Cardiac septum (tissue), 1 donor: ENCODE results near the gene AK1. TPM values are rescaled to one million over a fixed set of nuclear protein-coding genes. Genes with fewer than 3 reads are reported as not detected.
A peak's percentile ranks its signal among the peaks of the same experiment; 100 is the strongest.

Experiments used
- DNase-seq: peaks from one replicate; pipeline ENCODE4 v3.0.0-alpha.2; 2020; ENCODE audit warnings: low spot score
- intact Hi-C: fragments of 100-400 bp; cut with DNase I; formaldehyde crosslinking; loops from one replicate; pipeline ENCODE4 v1.14.0; 2022
- total RNA-seq: library from RNA; stranded (reverse); fragmentation: NEBNext Ultra II Directional; extraction: Animal tissue kit (Norgen Biotek cat#: 25700); gene quantifications from one replicate; pipeline ENCODE4 v1.2.1, GENCODE V29; 2021
- donor health status: DM: no; HTN: no; CAD: no.

The AK1 gene
- total RNA-seq, 1 donor from 2014 or later, result 484 TPM

DNA sequence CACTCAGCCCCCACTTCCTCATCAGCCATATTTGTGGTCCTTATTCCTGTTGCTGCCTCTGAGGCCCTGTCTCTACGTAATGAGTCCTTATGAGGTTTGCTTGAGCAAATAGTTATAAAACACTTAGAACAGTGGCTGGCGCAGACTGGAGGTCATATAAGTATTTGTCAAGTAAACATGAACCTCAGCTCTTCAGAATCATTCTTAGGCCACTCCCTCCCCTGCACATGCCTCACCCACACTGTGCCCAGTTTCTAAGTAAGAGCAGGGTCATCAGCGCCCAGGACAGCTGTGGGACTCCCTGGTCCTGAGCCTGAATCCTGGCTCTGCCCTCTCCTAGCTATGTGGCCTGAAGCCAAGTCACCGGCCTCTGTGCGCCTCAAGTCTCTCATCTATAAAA lies 35.4 kb upstream of the AK1 start:
- DNase-seq, result no peak
- intact Hi-C loops, result no loop called here

DNA sequence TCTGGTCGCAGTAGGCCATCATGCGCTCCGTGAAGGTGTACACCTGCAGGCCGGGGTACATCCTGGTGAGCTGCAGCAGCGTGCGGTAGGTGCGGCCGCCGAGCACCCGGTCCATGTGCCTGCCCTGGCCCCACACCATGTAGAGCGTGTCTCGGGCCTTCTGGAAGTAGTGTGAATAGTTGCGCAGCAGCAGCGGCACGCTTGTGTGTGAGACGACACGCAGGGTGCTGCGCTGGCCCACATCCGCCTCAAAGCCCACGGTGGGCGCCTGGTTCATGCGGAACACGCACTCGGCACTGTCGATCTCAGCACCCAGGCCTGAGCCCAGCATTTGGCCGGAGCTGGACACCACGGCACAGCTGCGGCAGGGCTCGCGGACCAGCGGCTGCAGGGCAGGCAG lies 34.8 kb upstream of the AK1 start:
- no peak for DNase-seq
- intact Hi-C loops, result no loop called here

DNA sequence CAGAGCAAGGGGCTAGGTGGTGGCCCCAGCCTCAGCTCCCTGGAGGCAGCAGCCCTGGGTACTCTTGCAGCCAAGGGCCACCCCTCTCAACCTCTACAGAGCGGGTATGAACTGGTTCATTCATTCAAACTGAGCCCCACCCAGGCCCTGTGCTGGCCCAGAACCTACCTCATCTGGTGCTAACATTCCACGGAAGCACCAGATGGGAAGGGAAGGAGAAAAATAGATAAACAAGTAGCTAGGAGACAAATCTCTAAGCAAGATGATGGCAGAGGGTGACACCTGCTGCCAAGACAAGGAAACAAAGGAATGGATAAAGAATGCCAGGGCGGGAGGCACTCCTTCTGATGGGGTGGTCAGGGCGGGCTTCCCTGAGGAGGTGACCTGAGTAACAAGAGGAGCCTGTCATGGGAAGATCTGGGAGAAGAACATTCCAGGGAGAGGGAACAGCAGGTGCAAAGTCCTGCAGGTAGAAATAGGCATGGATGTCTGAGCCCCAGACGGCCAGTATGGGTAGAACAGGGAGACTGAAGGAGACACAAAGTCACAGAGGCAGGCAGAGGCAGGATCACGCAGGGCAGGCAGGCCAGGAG lies 33.2 kb upstream of the AK1 start:
- DNase-seq, result no peak
- intact Hi-C loops, result no loop called here

DNA sequence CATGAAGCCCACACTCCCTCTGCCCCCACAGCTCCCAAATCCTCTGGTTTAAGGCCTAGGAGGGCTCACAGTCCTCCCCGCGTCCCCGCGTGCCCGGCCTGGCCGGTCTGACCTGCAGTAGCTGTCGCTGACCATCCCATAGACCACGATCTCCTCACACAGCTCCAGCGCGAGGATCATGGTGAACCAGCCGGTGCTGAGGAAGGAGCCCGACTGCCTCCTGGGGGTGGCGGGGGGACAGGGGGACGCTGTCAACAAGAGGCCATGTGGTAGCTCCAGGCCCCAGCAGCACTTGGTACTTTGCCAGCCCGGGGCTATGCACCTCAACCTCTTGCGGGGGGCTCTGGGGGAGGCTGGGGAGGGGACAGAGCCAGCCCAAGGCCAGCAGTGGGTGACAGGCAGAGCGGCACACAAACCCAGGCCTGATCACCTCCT lies 32.4 kb upstream of the AK1 start:
- DNase-seq, result no peak
- intact Hi-C loops, result no loop called here

DNA sequence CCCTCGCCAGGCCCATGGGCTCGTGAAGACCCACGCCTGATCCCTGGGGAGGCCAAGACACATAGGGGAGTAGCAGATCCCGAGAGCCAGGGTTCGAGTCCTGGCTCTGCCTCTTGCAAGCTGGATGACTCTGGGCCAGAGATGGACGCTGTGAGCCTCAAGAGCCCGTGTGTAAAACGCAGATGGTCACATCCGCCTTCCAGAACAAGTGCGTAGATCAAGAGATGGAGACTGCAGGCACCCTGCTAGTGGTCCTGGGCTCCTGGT lies 31.1 kb upstream of the AK1 start:
- DNase-seq, result no peak
- intact Hi-C loops, result no loop called here

DNA sequence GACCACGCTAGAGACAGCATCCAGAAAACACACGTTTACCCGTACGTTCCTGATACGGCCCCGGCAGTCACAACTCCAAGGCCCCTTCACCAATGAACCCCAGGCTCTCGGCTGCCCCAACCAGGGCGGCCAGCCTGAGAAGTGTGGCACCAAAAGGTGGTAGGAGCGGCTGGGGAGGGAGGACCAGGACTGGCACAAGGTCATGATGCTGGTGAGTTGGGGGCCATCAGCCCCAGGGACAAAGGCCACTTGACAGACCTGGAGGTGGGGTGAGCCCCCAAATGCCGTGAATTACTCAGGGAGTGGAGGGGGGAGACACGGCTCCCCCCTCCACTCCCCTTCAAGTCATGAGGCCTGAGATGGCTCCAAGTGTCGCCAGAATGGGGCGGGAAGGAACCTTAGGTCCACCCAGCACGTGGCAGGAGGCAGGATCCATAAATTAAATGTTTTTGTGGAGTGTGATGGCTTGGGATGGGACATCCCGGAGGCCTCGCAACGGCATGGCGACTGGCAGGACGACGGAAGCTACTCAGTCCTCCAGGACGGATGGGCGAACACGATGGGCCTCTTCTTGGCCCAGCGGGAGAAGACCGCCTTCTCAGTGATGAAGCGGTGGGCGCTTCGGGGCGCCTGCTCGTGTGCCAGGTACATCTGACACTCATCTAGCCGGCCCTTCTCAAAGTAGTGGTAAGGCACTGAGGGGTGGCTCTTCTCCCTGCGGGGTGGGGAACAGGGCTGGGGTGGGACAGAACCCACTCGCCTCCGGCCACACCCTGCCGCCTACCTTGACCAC lies 30.6 kb upstream of the AK1 start:
- DNase-seq, result no peak
- intact Hi-C loops, result no loop called here

DNA sequence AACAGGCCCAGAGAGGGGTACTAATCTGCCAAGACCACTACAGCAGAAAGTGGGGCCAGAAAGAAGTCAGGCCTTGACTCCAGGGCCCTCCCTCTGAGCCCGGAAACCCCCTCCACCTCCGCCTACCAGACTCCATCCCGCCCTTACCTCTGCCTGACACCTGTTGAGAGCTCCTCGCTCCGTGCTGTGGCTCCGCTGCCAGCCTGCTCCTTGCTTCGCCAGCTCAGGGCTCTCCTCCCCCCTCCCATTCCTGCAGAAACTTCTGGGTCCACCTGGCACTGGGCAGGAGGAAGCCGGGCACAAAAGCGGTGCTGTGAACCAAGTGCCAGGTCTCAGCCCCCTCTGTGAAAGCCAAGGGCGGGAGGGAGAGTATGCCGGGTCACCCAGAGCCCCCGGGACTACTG lies 28.3 kb upstream of the AK1 start:
- intact Hi-C loops, result no loop called here
- no peak for DNase-seq

DNA sequence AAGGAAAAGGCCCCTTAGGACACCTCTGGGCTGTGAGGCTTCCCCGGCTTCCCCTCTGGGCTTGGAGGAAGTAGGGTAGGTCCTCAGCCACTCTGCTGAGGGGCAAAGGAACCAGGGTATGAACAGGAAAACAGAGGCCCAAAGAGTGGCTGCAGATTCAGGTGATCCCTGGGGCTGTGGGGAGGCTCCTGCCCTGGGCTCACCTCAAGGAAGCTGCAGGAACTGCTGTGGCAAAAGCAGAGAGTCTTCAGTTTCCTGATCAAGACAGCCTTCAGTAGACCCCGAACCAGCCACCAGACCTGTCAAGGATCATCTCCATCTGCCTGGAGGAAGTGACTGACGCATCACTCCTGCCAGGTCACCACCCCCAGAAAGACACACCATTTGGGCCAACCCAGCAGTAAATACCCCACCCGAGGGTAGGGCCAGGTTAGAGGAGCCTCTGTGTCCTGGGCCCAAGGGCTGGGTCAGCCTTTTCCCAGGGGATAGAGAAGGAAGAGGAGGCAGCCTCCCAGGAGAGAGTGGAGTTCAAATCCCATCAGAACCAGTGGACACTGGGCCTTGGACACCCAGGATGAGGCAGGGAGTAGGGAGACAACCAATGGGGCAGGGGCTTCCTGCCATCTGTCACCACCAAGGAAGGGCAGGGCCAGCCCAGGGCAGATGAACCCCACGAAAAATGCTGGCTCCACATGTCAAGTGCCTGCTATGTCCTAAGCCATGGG lies 27.7 kb upstream of the AK1 start:
- no peak for DNase-seq

DNA sequence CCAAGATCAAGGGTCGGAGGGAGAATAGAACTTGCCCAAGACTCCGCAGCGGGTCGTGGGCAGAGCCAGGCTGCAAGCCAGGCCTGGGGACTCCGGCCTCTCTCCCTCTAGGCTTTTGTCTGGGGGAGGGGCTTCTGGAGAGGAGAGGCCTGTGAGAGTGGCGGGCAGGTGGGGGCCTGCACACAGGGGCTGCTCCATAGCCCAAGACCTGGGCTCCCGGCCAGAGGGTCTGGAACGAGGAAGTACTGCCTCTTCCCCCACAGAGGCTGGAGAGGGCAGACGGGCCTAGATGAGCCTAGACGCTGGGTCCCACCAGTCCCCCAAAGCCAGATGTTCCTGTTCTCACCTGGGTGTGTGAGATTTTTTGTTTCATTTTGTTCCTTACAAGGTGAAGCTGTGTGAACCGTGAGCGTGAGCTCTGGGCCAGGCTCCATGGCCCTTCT lies 27.1 kb upstream of the AK1 start:
- DNase-seq, result no peak

More for the DNA sequence above, 27.7 kb upstream of the AK1 start:
- intact Hi-C loops, result no loop called here

DNA sequence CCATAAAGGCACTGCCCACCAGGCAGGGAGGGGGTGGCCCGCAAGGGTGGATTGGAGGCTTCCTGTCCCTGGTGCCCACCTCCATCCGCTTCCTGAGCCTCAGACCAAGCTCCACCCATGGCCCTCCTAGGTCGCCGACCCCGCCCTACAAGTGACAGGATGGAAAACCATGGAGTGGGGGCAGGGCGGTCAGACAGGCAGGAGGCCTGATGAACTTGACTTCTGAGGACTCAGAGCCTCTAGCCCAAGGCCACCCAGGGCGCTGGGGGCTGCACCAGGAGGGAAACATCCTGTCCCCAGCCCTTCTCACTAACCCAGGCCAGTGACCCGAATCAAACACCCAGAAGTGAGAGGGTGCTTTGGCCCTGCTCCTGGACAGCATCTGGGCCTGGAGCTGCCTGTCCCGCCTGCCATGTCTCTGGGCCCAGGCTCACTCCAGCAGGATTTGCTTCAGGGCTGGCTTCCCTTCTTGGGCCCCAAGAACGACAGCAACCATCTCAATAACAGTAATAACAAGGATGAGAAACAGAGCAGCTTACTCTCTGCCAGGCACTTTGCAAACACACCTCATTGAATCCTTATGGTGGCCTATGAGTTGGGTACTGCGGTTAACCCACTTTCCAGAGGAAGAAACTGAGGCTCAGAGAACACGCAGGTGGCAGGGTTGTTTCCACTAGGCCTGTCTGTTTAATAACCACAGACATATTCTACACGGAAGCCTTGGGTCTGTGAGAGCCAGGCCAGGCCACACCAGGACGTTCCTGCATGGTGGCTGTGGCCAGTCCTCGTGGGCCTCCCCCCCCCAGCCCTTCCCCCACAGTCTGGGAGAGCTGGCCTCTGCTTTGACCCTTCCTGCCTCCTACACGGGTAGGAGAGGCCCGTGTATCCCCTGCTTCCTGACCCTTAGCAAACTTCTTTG lies 26.3 kb upstream of the AK1 start:
- intact Hi-C loops, result no loop called here

More for the DNA sequence above, 27.1 kb upstream of the AK1 start:
- intact Hi-C loops, result no loop called here

DNA sequence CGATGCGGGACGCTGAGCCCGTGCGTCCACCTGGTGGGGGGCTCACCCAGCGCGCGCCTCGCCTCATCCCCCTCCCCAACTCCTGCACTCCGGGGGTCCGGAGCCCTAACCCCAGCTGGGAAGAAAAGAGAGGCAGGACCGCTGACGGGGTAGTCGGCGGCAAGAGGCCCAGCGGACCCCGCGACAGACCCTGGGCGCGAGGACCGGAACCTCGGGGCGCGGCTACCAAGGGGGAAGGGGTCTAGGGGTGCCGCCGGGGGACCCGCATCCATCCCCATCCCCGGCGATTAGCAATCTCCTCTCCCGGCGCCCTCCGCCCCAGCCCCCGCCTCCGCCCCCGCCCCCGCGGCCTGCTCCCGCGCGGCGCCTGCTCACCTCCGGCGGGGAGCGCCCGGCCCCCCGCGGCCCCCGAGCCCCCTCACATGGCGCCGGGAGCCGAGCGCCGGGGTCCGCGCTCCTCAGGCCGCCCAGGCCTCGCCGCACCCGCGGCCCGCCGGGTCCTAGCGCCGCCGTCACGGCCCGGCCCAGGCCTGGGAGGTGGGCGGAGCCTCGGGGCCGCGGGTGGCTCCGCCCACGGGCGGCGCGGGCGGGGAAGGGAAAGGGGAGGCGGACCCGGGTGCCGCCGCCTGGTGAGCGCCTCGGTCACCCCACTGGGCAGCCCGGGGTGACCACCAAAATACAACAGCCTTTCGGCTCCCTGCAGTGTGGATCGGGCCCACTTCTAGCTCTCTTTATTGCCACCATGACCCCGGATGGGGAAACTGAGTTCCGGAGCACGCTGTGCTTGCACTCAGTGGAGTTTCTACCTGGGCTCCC lies 21.9 kb upstream of the AK1 start, which contains the start of gene ST6GALNAC6:
Gene ST6GALNAC6 (minus strand): TSS at position 476 of the 816 bp plus-strand sequence. CDS start 1,622 bp downstream, outside the sequence.
- peak; percentile 89 for DNase-seq
- intact Hi-C loops, result loop anchor here (2.0 kb wide), 1 partner anchor 17 kb away; the partner anchor contains the start of gene ST6GALNAC4

More for the DNA sequence above, 26.3 kb upstream of the AK1 start:
- DNase-seq, result peak; percentile 86

DNA sequence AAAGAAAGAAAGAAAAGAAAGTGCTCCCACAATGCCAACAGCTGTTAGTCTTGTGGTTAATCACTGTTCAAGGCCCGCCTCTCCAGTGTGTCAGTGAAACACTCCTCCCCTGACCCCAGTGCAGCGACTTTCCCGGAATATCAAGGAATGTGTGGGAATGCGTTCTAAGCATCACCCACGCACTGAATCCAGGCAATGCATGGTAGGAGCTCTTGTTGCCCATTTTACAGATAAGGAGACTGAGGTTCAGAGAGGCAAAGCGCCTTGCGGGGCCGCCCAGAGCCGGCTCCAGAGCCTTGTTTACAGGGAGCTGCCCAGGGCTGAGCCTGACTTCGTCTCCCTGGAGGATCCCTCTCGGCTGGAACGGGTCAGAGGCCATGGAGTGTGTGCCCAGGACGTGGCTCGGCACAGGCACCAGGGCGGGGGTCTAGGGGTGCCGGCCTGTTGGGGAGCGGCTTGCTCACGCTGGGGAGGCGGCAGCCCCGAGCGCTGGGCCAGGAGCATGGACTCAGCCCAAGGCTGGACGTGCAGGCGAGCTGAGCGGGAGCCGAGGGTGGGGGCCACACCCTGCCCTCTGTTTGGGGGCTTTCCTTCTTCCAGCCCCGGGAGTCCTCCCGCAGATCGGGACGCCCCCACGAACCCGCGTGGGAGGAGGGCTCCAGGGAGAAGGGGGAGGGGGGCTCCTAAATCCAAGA lies 21.1 kb upstream of the AK1 start:
- intact Hi-C loops, result loop anchor here (2.0 kb wide), 1 partner anchor 18 kb away; the partner anchor contains the start of gene ST6GALNAC4
- no peak for DNase-seq

DNA sequence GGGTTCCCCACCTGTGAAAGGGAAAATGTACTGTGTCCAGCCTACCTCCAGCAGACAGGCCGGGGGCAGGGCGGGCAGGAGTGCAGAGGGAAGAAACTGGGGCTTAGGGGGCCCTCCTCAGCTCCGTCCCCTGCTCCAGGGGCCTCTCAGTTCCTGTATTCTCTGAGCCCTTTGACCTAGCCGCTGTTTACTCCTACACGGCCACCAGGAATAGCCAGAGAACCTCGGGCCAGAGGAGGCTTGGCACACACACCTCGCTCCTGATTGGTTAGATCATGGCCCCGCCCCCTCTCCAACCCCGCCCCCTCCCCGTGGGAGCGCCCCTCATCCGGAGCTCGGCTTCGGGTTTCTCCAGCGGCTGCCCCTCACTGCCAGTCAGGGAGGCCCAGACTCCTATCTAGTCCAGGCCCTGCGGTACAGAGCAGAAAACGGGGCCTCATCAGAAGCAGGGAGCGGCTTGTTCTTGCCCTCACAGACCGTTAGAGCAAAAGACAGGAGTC lies 19.8 kb upstream of the AK1 start:
- intact Hi-C loops, result loop anchor here (2.0 kb wide), 1 partner anchor 20 kb away; the partner anchor contains the start of gene AK1
- no peak for DNase-seq

DNA sequence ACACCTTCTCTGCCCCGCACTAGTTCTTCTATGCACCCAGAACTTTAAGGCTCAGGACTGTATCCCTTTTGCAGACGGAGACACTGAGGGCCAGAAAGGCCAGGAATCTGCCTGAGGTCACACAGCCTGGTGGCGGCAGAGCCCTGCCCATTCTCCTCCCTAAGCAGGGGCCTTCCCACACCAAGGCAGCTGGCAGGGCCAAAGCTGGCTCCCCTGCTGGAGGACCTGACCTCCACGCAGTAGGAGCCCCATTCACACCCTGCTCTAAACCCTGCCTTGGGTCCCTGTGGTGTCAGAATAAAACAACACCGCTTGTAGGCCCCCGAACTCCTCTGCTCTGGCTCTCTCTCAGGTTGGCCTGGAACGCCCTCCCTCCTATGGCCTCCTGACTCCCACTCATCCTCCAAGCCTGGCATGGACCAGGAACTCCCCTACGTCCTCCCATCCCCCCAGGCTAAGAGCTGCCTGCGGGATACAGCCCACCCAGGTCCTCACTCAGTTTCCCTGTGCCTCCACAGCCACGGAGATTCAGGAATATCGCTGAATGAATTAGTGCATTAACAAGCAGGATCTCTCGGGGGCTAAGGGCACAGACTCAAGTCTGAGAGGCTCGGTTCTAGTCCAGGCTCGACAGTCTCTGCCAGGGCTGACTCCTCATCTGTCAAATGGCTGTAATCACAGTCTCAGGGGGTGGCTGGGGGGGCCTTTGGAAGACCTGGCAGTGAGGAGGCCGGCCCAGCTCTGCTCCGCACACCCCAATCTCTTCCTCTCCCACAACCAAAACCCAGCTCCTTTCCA lies 19.1 kb upstream of the AK1 start:
- DNase-seq, result no peak
- intact Hi-C loops, result loop anchor here (2.0 kb wide), 1 partner anchor 20 kb away; the partner anchor contains the start of gene AK1

DNA sequence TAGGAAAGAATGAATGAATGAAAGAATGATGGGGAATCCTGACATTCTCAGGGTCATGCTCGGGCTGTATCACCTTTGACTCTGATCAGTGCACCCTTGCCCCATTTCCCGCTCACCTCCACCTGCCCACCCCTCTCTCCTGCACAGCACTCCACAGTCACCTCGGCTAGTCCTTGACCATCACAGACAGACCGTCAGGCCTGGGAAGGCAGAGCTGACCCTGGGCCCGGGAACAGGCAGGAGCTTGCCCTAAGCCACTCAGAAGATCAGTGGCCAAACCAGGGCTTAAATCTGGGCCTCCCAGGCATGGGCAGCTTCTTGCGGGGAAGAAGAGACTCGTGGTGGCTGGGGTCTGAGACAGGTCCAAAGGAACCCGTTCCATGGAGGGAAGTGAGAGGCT lies 18.3 kb upstream of the AK1 start:
- no peak for DNase-seq
- intact Hi-C loops, result loop anchor here (2.0 kb wide), 1 partner anchor 19 kb away; the partner anchor contains the start of gene AK1

DNA sequence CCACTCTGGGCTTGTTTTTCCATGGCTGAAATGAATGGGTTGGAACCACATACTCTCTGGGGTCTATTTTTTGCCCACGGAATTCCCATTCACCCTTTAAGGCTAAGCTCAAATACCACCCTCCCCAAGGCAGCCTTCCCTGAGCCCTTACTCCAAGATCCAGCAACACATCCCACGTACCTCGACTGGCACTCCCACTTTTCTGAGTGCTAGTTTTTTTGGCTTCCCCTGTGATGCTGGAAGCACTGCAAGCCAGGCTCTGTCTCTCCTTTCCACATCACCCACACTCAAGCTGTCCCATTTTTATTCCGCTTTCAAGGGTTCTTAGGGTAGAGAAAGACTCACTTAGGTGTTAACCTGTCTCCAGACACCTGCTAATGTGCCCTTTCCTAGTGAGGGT lies 15.9 kb upstream of the AK1 start:
- DNase-seq, result no peak
- intact Hi-C loops, result no loop called here

DNA sequence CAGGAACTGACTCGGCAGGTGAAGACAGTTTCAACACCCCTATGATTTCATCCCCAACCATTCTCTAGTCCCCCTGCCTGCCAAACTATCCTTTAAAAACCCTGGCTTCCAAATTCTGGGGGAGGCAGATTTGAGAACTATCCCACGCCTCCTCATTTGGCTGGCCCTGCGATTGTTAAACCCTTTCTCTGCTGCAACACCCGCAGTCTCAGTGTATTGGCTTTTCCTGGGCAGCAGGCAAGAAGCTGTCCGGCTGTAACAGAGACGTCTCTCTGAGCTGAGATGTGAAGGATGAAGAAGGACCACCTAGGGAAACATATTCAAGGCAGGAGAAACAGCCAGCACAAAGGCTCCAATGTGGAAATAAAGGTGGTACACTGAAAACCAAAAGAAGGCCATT lies 15.4 kb upstream of the AK1 start:
- intact Hi-C loops, result no loop called here
- DNase-seq, result no peak
